SK-N-SH (cell line): ENCODE data around the gene NTN1. TPM values are rescaled to one million over a fixed set of nuclear protein-coding genes. Genes with fewer than 3 reads are reported as not detected.

Experiments used
- CTCF ChIA-PET: fragments of 300-600, 350-600 bp; formaldehyde crosslinking; extraction: SDS; loops from one replicate; lab custom pipeline; 2021; lab: Yijun Ruan, JAX
- POLR2A ChIA-PET: fragments of 350-600 bp; sonication (Branson Sonifier 250); formaldehyde crosslinking; extraction: SDS; loops from one replicate; lab custom pipeline; 2020; ENCODE audit warnings: antibody characterized with exemption, inconsistent platforms; lab: Yijun Ruan, JAX
- DNase-seq: peaks from one replicate; pipeline ENCODE4 v3.0.0; 2012
- H2AFZ ChIP-seq: fragments of 200-600 bp; sonication (generic); 2 replicates; pipeline ENCODE4 v1.8.1; 2016; ENCODE audit warnings: antibody characterized with exemption, mild to moderate bottlenecking, low read depth
- H3F3A ChIP-seq: fragments of 200-600 bp; sonication (generic); replicated peaks from 2 replicates; pipeline ENCODE3; 2016; ENCODE audit warnings: antibody characterized with exemption, mild to moderate bottlenecking; ENCODE audit not compliant: insufficient read depth
- H3K27ac ChIP-seq, 2 experiments: fragments of 200-500 bp in 1 of 2; fragments of 200-600 bp in 1 of 2; sonication (Bioruptor generic) in 1 of 2; sonication (generic), shearing (Covaris generic) in 1 of 2; 2 replicates each; pipeline versions ENCODE4 v1.5.1 to v1.6.1; 2014 to 2016; ENCODE audit warnings: low read depth in 2 of 2, inconsistent platforms in 1 of 2, low read length in 1 of 2, mild to moderate bottlenecking in 1 of 2, mixed read lengths in 1 of 2
- H3K27me3 ChIP-seq: fragments of 200-600 bp; sonication (generic), shearing (Covaris generic); 2 replicates; pipeline ENCODE4 v1.6.1; 2016; ENCODE audit warnings: mixed run types; ENCODE audit not compliant: insufficient read depth
- H3K36me3 ChIP-seq, 2 experiments: fragments of 200-500 bp in 1 of 2; fragments of 200-600 bp in 1 of 2; sonication (Bioruptor generic) in 1 of 2; sonication (generic) in 1 of 2; replicated peaks in 1 of 2; 2 replicates each; pipeline versions ENCODE3 to v1.5.1; 2014 to 2016; ENCODE audit warnings: low read length in 1 of 2, mild to moderate bottlenecking in 1 of 2; ENCODE audit not compliant: insufficient read depth in 2 of 2, control insufficient read depth in 1 of 2
- H3K4me1 ChIP-seq, 2 experiments: fragments of 200-500 bp in 1 of 2; fragments of 200-600 bp in 1 of 2; sonication (Bioruptor generic) in 1 of 2; sonication (generic), shearing (Covaris generic) in 1 of 2; 2 replicates each; pipeline versions ENCODE4 v1.5.1 to v1.6.1; 2014 to 2016; ENCODE audit warnings: low read depth in 1 of 2, low read length in 1 of 2, mixed run types in 1 of 2; ENCODE audit not compliant: insufficient read depth in 2 of 2, control insufficient read depth in 1 of 2
- H3K4me2 ChIP-seq: fragments of 200-600 bp; sonication (generic), shearing (Covaris generic); 2 replicates; pipeline ENCODE4 v1.6.1; 2017; ENCODE audit warnings: mixed run types
- H3K4me3 ChIP-seq, 2 experiments: fragments of 200-500 bp in 1 of 2; fragments of 200-600 bp in 1 of 2; sonication (Bioruptor generic) in 1 of 2; sonication (generic), shearing (Covaris generic) in 1 of 2; 2 replicates each; pipeline versions ENCODE4 v1.5.1 to v1.8.1; 2014 to 2016; ENCODE audit warnings: low read depth in 2 of 2, inconsistent platforms in 1 of 2, low read length in 1 of 2, mild to moderate bottlenecking in 1 of 2, mixed read lengths in 1 of 2, moderate library complexity in 1 of 2
- H3K79me2 ChIP-seq: fragments of 200-600 bp; sonication (generic); 2 replicates; pipeline ENCODE4 v1.8.1; 2017; ENCODE audit warnings: mild to moderate bottlenecking; ENCODE audit not compliant: insufficient read depth
- H3K9ac ChIP-seq: fragments of 200-600 bp; sonication (generic); 2 replicates; pipeline ENCODE4 v1.6.1; 2017; ENCODE audit warnings: mixed run types
- H3K9me2 ChIP-seq: fragments of 200-600 bp; sonication (generic); 2 replicates; pipeline ENCODE4 v1.6.1; 2017; ENCODE audit warnings: mixed run types
- H3K9me3 ChIP-seq: fragments of 200-600 bp; sonication (generic); 2 replicates; pipeline ENCODE4 v1.6.1; 2017; ENCODE audit warnings: mixed run types, mild to moderate bottlenecking, moderate library complexity
- H4K20me1 ChIP-seq: fragments of 200-600 bp; sonication (generic); 2 replicates; pipeline ENCODE4 v1.6.1; 2017; ENCODE audit warnings: mild to moderate bottlenecking, mixed run types; ENCODE audit not compliant: insufficient read depth
- FOXM1 ChIP-seq: IDR thresholded peaks from 2 replicates; pipeline ENCODE4 v1.4.0; 2012; ENCODE audit warnings: low read depth, mild to moderate bottlenecking
- GABPA ChIP-seq: IDR thresholded peaks from 2 replicates; pipeline ENCODE4 v1.4.0; 2012; ENCODE audit warnings: low read depth, mild to moderate bottlenecking
- JUND ChIP-seq: IDR thresholded peaks from 2 replicates; pipeline ENCODE4 v1.4.0; 2012
- MEF2A ChIP-seq: IDR thresholded peaks from 2 replicates; pipeline ENCODE4 v1.4.0; 2012; ENCODE audit warnings: low read depth, borderline replicate concordance
- NRF1 ChIP-seq: IDR thresholded peaks from 2 replicates; pipeline ENCODE4 v1.6.1; 2012; ENCODE audit warnings: low read depth, mild to moderate bottlenecking, low read length
- RAD21 ChIP-seq: IDR thresholded peaks from 2 replicates; pipeline ENCODE4 v1.6.1; 2012; ENCODE audit warnings: mild to moderate bottlenecking, low read length
- RCOR1 ChIP-seq: fragments of 150-350 bp; IDR thresholded peaks from 2 replicates; pipeline ENCODE4 v1.6.1; 2017; ENCODE audit warnings: antibody characterized with exemption, low read length
- RXRA ChIP-seq: IDR thresholded peaks from 2 replicates; pipeline ENCODE4 v1.4.0; 2012; ENCODE audit warnings: low read depth, mild to moderate bottlenecking, borderline replicate concordance
- SIN3A ChIP-seq: IDR thresholded peaks from 2 replicates; pipeline ENCODE4 v1.6.1; 2012; ENCODE audit warnings: low read depth, mild to moderate bottlenecking, low read length, moderate library complexity, borderline replicate concordance
- TCF12 ChIP-seq: IDR thresholded peaks from 2 replicates; pipeline ENCODE4 v1.4.0; 2012
- WGBS: methylation state at CpG from one replicate; pipeline ENCODE4 v1.1.6; 2017; ENCODE audit warnings: low lambda C conversion rate; 5-methylcytosine and 5-hydroxymethylcytosine counted together
- polyA plus RNA-seq, 3 experiments: library from polyadenylated mRNA; depleted of rRNA; stranded (reverse); fragments of >200 nt; gene quantifications; 2 replicates each; pipeline ENCODE4 v1.2.3, GENCODE V29; 2012
- TF ChIP-seq, protein P1 (sequence below): IDR thresholded peaks from 2 replicates; pipeline ENCODE4 v1.4.0; 2012; ENCODE audit warnings: low read depth, borderline replicate concordance
- TF ChIP-seq, protein P2 (sequence below): fragments of 150-350 bp; IDR thresholded peaks from 2 replicates; pipeline ENCODE4 v1.6.1; 2017; ENCODE audit warnings: antibody characterized with exemption, low read length, low read depth, borderline replicate concordance
- TF ChIP-seq, protein P3 (sequence below): fragments of 200-600 bp; sonication (generic); IDR thresholded peaks from 2 replicates; pipeline ENCODE4 v1.6.1; 2017; ENCODE audit warnings: antibody characterized with exemption, mild to moderate bottlenecking, moderate library complexity
- TF ChIP-seq, protein P4 (sequence below): IDR thresholded peaks from 2 replicates; pipeline ENCODE4; 2012
- TF ChIP-seq, protein P5 (sequence below): fragments of 150-350 bp; IDR thresholded peaks from 2 replicates; pipeline ENCODE4 v1.6.1; 2016; ENCODE audit warnings: mild to moderate bottlenecking, low read depth, low read length

NTN1 gene
- polyA plus RNA-seq, 1 of the 3 experiments (the other 2 are of a cell fraction), result 0.05 TPM

DNA sequence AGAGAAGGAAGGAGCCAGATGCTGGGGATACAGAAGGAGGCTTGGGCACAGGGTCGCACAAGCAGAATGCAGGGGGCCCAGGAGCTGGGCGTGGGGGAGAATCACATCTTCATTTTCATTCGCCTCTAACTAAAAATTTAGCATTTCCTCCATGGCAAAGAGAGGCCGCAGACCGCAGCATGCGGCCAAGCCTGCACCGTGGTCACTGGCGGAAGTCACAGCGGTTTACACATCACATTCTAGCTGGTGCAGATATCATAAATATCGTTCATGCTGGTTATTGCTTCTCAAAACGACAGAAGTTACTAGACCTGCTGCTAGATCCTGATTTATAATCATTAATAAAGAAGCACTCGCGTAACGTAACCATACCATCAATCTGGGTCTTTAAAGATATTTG lies 162.0 kb downstream of the NTN1 start:
- peaks cover 15% of the 10 kb centered on the region; the same call in 1 of the 2 replicates for H3K27me3 ChIP-seq
- POLR2A ChIA-PET, result no interaction called here

DNA sequence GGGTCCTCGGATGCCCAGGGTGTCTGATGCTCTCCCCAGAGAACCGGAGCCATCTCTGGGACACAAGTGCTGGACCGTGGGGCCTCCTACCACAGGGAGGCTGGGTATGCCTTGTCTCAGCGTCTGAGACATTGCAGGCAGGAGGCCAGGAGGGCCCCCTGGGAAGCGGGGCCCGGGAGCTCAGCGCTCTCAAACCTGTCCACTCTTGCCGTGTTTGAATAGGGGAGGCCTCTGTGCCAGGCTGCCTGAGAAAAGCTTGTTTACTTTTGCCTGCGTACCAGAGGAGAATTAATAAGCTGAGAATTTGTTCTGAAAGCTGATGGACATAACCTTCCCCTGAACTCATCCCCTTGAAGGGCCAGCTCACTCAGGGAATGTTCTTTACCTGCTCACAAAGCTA lies 163.8 kb downstream of the NTN1 start:
- CTCF ChIA-PET, result interaction anchor here (0.7 to 1.4 kb wide), 2 partner anchors 15 to 23 kb away, joined by 3 read pairs; no protein-coding TSS in a partner anchor
- no peaks in the 10 kb centered on the region for H4K20me1 ChIP-seq
- peaks cover 15% of the 10 kb centered on the region; the same call in 1 of the 2 replicates for H3K27me3 ChIP-seq
- no peaks in the 10 kb centered on the region for H3K79me2 ChIP-seq
- H3K4me3 ChIP-seq, result no peak overlapping the region
- DNase-seq, result no peak
- H3K36me3 ChIP-seq, result no peaks in the 10 kb centered on the region
- 22% methylated on average over 4 of the region's 9 CpGs for WGBS
- no peaks in the 10 kb centered on the region for H3K9me3 ChIP-seq
- H3K4me2 ChIP-seq, result no peak overlapping the region
- H3K9ac ChIP-seq, result no peak overlapping the region
- no peaks in the 10 kb centered on the region for H3K4me1 ChIP-seq
- no peak overlapping the region for H3K27ac ChIP-seq
- POLR2A ChIA-PET, result no interaction called here
- H2AFZ ChIP-seq, result no peak overlapping the region
- TF ChIP-seq, protein P1, sequence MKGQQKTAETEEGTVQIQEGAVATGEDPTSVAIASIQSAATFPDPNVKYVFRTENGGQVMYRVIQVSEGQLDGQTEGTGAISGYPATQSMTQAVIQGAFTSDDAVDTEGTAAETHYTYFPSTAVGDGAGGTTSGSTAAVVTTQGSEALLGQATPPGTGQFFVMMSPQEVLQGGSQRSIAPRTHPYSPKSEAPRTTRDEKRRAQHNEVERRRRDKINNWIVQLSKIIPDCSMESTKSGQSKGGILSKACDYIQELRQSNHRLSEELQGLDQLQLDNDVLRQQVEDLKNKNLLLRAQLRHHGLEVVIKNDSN, result no peak
- TF ChIP-seq RCOR1 (no peak), MEF2A (no peak), TCF12 (no peak), SIN3A (no peak)
- TF ChIP-seq, protein P2, sequence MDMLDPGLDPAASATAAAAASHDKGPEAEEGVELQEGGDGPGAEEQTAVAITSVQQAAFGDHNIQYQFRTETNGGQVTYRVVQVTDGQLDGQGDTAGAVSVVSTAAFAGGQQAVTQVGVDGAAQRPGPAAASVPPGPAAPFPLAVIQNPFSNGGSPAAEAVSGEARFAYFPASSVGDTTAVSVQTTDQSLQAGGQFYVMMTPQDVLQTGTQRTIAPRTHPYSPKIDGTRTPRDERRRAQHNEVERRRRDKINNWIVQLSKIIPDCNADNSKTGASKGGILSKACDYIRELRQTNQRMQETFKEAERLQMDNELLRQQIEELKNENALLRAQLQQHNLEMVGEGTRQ, result no peak
- TF ChIP-seq, protein P3, sequence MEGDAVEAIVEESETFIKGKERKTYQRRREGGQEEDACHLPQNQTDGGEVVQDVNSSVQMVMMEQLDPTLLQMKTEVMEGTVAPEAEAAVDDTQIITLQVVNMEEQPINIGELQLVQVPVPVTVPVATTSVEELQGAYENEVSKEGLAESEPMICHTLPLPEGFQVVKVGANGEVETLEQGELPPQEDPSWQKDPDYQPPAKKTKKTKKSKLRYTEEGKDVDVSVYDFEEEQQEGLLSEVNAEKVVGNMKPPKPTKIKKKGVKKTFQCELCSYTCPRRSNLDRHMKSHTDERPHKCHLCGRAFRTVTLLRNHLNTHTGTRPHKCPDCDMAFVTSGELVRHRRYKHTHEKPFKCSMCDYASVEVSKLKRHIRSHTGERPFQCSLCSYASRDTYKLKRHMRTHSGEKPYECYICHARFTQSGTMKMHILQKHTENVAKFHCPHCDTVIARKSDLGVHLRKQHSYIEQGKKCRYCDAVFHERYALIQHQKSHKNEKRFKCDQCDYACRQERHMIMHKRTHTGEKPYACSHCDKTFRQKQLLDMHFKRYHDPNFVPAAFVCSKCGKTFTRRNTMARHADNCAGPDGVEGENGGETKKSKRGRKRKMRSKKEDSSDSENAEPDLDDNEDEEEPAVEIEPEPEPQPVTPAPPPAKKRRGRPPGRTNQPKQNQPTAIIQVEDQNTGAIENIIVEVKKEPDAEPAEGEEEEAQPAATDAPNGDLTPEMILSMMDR, result no peak
- TF ChIP-seq, protein P4, sequence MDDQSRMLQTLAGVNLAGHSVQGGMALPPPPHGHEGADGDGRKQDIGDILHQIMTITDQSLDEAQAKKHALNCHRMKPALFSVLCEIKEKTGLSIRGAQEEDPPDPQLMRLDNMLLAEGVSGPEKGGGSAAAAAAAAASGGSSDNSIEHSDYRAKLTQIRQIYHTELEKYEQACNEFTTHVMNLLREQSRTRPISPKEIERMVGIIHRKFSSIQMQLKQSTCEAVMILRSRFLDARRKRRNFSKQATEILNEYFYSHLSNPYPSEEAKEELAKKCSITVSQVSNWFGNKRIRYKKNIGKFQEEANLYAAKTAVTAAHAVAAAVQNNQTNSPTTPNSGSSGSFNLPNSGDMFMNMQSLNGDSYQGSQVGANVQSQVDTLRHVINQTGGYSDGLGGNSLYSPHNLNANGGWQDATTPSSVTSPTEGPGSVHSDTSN, result no peak
- no peaks in the 10 kb centered on the region for H3F3A ChIP-seq
- H3K9me2 ChIP-seq, result no peaks in the 10 kb centered on the region

More for the DNA sequence above, 162.0 kb downstream of the NTN1 start:
- no peak overlapping the region for H3K27ac ChIP-seq
- H3K4me3 ChIP-seq, result no peak overlapping the region
- H4K20me1 ChIP-seq, result no peaks in the 10 kb centered on the region
- H3K79me2 ChIP-seq, result no peaks in the 10 kb centered on the region
- no peaks in the 10 kb centered on the region for H3K36me3 ChIP-seq
- H3K4me2 ChIP-seq, result no peak overlapping the region
- no peaks in the 10 kb centered on the region for H3F3A ChIP-seq
- WGBS, result 60% methylated on average over 14 of the region's 14 CpGs
- no peaks in the 10 kb centered on the region for H3K9me2 ChIP-seq
- no peaks in the 10 kb centered on the region for H3K4me1 ChIP-seq
- no peak overlapping the region for H3K9ac ChIP-seq
- CTCF ChIA-PET, result no interaction called here
- no peak for DNase-seq
- H3K9me3 ChIP-seq, result no peaks in the 10 kb centered on the region
- no peak for TF ChIP-seq NRF1
- TF ChIP-seq JUND, result no peak
- TF ChIP-seq, protein P2, result no peak
- TF ChIP-seq FOXM1, result no peak
- TF ChIP-seq RAD21, result no peak
- TF ChIP-seq, protein P5, sequence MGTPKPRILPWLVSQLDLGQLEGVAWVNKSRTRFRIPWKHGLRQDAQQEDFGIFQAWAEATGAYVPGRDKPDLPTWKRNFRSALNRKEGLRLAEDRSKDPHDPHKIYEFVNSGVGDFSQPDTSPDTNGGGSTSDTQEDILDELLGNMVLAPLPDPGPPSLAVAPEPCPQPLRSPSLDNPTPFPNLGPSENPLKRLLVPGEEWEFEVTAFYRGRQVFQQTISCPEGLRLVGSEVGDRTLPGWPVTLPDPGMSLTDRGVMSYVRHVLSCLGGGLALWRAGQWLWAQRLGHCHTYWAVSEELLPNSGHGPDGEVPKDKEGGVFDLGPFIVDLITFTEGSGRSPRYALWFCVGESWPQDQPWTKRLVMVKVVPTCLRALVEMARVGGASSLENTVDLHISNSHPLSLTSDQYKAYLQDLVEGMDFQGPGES, result no peak
- no peak for TF ChIP-seq RCOR1
- no peak for TF ChIP-seq GABPA
- no peak for TF ChIP-seq RXRA
- TF ChIP-seq, protein P3, result no peak
- no peak for TF ChIP-seq MEF2A
- H2AFZ ChIP-seq, result no peak overlapping the region
